Measurements from ENCODE around the gene TNXB.
"Not testable (repeated sequence)": the region's sequence is repeated elsewhere in the genome, so short reads cannot be mapped to it uniquely, and the experiment has no call there.

DNA sequence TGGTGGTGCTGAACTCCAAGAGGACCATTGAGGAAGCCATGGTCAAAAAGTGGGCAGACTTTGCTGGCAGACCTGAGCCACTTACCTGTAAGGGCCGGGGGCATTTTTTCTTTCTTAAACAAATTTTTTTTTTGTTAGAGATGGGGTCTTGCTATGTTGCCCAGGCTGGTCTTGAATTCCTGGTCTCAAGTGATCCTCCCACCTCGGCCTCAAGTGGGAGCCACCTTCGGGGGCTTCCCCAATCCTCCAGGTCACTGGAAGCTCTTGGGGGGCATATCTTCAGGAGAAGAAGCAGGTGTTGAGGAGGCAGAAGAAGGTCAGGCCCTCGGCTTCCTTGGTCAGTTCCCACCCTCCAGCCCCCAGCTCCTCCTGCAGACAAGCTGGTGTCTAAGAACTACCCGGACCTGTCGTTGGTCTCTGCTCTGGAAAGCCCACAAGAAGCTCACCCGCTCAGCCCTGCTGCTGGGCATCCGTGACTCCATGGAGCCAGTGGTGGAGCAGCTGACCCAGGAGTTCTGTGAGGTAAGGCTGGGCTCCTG, 103.1 kb downstream of the TNXB start:
- TF ChIP-seq, protein P1, sequence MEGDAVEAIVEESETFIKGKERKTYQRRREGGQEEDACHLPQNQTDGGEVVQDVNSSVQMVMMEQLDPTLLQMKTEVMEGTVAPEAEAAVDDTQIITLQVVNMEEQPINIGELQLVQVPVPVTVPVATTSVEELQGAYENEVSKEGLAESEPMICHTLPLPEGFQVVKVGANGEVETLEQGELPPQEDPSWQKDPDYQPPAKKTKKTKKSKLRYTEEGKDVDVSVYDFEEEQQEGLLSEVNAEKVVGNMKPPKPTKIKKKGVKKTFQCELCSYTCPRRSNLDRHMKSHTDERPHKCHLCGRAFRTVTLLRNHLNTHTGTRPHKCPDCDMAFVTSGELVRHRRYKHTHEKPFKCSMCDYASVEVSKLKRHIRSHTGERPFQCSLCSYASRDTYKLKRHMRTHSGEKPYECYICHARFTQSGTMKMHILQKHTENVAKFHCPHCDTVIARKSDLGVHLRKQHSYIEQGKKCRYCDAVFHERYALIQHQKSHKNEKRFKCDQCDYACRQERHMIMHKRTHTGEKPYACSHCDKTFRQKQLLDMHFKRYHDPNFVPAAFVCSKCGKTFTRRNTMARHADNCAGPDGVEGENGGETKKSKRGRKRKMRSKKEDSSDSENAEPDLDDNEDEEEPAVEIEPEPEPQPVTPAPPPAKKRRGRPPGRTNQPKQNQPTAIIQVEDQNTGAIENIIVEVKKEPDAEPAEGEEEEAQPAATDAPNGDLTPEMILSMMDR (IDR thresholded peaks at IDR 0.05): not testable (repeated sequence)
- TF ChIP-seq POLR2AphosphoS5, POLR2A (IDR thresholded peaks at IDR 0.05): not testable (repeated sequence)
